Esophagus muscularis mucosa (tissue), 3 donors: Measurements from ENCODE around the gene GNG4.

Experiments
- CTCF ChIP-seq, 3 experiments: fragments of 200-600 bp in 2 of 3; fragments of 450-650 bp in 1 of 3; sonication (generic) in 2 of 3; IDR thresholded peaks; one replicate each; pipeline ENCODE4 v1.5.1; 2017 to 2019; ENCODE audit warnings: antibody characterized with exemption in 3 of 3, mild to moderate bottlenecking in 2 of 3, moderate library complexity in 1 of 3
- POLR2AphosphoS5 ChIP-seq, 2 donors: sonication (generic); formaldehyde crosslinking; IDR thresholded peaks; one replicate each; pipeline ENCODE4 v1.6.1; 2017; ENCODE audit warnings: antibody characterized with exemption in 2 of 2

GRCh38 chr1:235586992-235587391, 62.6 kb downstream of the GNG4 start:
- TF ChIP-seq POLR2AphosphoS5 (IDR thresholded peaks at IDR 0.05) (no peak), CTCF (IDR thresholded peaks at IDR 0.05) (no peak)
